T-helper 22 cell (primary cell): ENCODE measurements around the gene CDK5RAP2.
A peak's percentile ranks its signal among the peaks of the same experiment; 100 is the strongest.
"Not testable (repeated sequence)": the region's sequence is repeated elsewhere in the genome, so short reads cannot be mapped to it uniquely, and the experiment has no call there.

Experiments used
- DNase-seq: peaks from one replicate; pipeline ENCODE4 v3.0.0-alpha.2; 2020; ENCODE audit warnings: low read depth

Gene CDK5RAP2

GRCh38 chr9:120580051-120580896 lies at the start of gene CDK5RAP2:
TSS of gene CDK5RAP2 (minus strand) at chr9:120580167. CDS start at chr9:120579978, 189 bp downstream.
- peak; percentile 90 for DNase-seq

GRCh38 chr9:120628925-120629497 lies 49.0 kb upstream of the CDK5RAP2 start:
- not testable (repeated sequence) for DNase-seq

DNA sequence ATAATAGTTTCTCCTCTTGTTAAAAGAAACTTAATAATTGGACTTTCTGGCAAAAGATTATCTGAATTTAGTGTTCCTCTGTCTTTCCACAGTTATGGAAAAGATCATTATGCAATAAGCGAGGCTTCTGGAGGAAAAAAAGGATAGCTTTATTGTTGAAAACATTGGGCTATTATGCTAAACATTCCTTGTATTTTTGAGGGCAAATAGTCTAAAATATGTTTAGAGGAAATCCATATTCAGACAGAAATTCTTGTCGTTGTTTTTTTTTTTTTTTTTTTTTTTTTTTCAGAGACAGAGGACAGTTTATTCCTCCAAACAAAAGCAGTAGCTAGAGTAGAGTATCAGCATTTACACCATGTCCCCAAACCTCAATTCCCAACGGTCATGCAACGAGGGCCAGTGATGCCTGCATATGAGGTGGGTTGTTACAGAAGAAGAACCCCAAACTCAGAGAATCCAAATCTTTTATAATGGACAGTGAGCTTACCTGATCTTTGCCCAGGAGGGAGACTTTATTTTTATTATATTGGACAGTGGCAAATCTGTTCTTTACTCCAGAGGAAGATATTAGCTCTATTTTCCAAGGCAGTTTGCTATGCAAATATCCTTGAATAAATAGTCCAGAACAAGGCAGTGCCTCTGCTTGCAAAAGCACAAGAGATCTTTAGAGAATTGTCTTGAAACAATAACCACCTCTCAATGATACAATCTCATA lies 48.4 kb upstream of the CDK5RAP2 start:
- no peak for DNase-seq

DNA sequence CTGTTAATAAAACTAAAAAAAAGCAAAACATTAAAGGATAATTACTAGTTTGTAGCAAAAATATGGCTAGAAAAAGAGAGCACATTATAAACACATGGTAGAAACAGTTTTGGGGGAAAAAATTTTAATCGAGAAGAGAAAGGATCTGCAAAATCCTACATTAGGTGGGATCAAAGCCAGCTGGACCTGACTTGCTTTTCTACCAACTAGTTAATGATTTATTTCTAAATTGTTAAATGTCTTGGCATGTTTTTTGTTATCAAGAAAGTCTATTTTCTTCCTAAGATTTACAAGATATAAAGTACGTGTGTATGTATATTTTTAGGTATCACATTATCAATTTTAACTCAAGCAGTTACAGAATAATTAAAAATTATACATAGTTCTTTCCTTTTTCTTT lies 47.1 kb upstream of the CDK5RAP2 start:
- DNase-seq = no peak

DNA sequence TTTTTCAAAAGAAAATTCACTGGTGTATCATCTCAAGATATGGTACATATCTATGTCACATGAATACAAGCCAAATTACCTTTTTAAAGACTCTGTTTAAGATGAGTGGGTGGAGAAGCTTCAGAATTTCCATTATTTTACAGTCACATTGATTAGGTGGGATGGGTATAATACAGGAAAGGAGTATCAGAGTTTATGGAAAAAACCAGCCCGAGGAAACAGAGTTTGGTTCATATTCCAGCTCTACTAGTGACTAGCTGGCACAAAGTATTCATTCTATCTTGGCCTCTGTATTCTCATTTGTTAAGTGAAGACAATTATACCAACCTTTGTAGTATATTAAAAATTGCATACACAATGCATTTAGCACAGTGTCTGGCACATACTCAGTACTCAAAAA lies 46.5 kb upstream of the CDK5RAP2 start:
- no peak for DNase-seq

- no peak for DNase-seq
Observed at GRCh38 chr9:120625222-120625621, 45.3 kb upstream of the CDK5RAP2 start.

- DNase-seq = no peak
Observed at GRCh38 chr9:120622790-120623189, 42.8 kb upstream of the CDK5RAP2 start.

DNA sequence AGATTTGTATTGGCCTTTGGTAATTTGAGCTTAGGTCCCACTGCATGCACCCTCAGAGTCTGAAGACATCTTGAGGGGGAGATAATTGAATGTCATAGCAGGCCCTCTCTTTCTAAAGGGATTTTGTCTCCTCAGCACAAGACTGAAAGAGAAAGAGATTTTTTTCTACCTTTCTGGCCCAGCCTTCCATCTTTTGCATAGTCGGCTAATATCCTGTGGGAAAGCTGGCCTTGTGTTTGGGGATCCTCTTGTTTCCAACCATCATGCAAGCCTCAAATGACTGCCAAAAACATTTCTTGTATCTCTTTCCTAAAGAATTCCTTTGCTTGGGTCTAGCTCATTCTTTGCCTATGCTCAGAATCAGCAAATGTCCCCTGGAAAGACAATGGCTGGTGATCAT lies 42.0 kb upstream of the CDK5RAP2 start:
- no peak for DNase-seq

DNA sequence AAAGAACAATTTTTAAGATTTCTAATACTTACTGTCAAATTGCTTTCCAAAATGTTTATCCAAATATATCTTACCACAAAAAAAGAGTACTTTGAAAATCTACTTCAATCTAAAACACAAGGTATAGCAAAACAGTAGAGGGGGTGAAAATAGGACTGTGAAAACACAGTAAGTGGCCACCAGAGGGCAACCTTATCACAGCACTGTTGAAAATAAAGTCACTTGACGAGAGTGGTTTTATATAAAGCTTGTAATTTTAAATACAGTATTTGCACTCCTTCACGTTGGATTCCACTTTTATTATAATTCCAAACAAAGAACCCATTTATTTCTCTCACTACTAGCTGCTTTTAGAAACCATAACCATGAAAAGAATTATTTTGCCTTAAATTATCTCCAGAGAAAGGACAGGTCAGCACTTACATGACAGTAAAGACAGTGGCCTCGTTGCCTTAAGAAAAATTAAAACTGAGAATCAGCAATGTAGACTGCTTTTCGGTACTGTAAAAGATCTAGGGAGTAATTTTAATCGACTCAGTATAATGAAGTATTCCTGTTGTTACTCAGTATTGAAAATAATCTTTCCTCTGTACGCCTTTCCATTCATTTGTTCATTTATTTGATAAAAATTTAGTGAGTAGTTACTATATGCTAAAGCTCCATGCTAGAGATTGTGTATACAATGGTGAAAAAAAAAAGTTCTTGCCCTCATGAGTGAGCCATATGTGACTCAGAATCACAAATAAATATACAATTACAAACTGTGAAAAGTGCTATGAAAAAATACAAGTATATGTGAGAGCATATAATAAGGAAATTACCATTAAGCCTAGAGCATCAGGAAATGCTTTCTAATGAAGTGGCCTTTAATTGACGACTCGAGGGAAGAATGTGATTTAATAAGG lies 40.0 kb upstream of the CDK5RAP2 start:
- DNase-seq = peak; percentile 25

DNA sequence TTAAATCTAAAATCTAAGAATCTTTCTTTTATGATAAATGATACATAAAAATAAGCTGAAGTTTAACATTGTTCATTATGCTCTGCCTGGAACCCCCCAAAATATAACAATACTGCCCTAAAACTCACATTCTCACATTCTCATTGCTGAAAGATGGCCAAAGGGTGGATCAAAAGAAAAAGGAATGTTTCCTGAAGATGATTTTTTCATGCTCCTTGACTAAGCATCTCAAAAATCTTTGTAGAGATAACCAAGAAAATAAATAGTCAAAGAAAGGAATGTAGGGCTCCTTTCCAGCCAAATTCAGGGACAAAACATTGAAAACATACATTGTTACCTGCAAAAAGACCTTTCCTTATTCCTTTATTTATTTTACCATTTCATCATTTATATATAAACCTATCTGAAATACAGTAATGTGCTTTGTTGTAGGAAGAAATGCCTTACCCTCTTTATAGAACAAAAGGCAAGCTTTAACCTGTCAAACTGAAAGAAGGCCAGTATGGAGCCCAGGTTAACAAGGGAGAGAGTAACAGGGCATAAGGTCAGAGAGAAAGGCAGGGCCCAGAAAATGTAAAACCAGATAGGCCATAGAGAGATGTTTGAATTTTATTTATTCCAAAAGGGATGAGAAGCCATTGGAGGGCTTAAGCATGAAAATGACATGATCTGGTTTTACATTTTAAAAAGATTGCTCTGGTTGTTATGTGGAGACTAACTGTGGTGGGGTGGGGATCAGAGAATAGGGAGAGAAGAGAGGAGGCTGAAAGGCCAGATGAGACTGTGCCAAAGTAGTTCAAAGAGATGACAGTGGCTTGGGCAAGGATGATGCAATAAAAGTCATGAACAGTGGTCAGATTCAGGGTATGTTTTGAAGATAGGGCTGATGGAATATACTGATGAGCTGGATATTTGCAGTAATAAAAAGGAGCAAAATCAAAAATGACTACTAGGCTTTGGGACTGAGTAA lies 37.3 kb upstream of the CDK5RAP2 start:
- no peak for DNase-seq

DNA sequence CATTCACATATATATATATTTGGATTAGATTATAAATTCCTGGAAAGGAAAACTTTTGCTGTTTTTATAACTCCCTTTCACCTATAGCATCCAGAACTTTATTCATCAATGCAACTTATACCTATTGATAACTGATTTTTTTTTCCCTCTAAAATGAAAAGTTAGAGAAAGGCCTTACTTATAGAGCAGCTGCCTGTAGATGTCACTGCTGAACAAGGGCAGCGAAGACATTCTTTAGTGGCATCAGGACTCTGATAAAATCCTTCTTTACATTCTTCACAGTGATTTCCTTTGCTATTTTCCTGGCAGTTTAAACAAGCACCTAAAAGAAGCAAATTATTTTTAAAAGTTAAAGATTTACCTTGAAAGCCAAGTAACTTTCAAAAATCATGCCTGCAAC lies 32.3 kb upstream of the CDK5RAP2 start:
- no peak for DNase-seq

DNA sequence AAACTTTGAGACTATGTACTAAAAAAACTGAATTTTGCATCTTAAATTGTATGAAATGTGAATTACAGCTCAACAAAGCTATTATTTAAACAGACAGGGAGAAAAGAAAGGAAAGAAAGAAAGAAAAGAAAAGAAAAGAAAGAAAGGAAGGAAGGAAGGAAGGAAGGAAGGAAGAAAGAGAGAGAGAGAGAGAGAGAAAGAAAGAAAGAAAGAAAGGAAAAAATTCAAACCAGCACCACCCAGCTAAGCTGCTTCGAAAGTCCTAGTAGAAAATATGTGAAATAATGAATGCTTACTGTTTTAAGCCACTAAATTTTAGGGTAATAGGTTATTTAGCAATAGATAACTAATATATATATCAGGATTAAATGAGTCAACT lies 31.7 kb upstream of the CDK5RAP2 start:
- DNase-seq = no peak

DNA sequence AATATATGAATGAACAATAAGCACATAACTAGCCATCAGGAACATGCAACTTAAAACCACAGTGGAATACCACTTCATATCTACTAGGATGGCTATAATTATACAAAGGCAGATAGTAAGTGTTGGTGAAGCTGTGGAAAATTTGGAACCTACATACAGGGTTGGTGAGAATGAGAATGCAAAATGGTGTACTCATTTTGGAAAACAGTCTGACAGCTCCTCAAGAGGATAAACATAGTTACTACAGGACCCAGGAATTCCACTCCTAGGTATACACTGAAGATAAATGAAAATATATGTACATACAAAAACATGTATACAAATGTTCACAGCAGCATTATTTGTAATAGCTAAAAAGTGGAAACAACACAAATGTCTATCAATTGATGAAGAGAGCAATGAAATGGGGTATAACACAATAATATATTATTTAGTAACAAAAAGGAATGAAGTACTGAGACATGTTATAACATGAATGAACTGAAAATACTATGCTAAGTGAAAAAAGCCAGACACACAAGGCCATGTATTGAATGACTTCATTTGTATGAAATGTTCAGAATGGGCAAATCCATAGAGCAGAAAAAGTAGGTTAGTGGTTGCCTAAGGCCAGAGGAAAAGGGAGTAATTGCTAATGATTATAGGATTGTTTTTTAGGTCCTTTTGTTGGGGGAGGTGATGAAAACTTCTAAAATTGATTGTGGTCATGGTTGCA lies 31.2 kb upstream of the CDK5RAP2 start:
- no peak for DNase-seq

DNA sequence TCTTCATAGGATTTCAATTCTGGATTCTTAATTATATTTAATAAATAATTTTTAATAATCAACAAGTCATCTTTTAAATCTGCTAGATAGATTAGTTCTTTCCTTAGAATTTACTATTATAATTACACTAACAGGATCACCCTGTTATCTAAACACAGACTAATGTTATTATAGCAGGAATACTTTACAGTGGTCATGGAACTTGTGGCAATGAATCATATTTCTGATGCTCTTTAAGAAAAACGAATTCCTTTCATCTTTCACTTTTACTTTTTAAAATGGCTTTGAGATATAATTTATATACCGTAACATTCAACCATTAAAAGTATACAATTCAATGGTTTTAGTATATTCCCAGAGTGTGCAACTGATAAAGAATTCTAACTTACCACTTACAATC lies 29.7 kb upstream of the CDK5RAP2 start:
- no peak for DNase-seq

DNA sequence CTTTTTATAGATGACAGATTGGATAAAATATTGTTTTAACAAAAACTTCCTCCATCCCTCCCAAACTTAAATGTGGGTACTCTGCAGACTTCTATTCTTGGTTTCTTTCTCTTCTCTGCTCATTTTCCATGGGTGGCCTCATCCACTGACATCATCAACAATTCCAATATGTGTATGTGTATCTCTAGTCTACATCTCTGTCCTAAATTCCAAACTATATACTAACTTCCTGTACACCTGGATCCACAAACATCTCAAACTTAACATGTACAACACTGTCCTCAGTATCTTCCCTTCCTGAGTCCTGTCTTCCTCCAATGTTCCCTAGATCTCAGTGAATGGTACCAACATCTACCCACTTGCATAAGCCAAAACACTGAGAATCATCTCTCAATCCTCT lies 28.5 kb upstream of the CDK5RAP2 start:
- DNase-seq = no peak

DNA sequence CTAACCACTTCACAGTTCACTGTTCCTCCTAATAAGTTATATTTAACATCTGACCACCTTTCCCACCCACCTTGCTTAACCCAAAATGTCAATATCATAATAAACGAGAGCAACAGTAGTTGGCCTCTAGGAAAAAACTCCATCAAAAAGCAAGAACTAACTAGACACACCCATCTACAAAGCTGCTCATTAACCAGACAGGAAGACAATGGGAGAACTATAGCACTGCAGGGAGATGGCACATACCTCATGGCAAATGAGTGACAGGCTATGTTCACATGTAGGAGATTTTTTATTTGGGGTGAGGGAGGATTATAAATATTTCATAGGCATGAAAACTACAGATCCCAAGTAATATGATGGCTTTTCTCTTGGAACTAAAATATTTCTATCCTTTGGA lies 23.6 kb upstream of the CDK5RAP2 start:
- no peak for DNase-seq

- no peak for DNase-seq
Observed at GRCh38 chr9:120603010-120603409, 23.0 kb upstream of the CDK5RAP2 start.

DNA sequence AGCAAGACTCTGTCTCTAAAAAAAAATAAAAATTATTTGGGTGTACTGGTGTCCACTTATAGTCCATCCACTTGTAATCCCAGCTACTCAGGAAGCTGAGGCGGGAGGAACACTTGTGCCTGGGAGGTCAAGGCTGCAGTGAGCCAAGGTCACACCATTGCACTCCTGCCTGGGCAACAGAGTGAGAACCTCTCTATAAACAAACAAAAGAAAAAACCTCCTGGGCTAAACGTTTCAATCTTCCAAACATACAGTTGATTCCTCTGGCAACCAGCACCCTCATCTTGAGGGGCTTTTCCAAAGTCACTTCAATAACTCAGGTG lies 13.9 kb upstream of the CDK5RAP2 start:
- no peak for DNase-seq

- DNase-seq = no peak
Observed at GRCh38 chr9:120593250-120593954, 13.4 kb upstream of the CDK5RAP2 start.

DNA sequence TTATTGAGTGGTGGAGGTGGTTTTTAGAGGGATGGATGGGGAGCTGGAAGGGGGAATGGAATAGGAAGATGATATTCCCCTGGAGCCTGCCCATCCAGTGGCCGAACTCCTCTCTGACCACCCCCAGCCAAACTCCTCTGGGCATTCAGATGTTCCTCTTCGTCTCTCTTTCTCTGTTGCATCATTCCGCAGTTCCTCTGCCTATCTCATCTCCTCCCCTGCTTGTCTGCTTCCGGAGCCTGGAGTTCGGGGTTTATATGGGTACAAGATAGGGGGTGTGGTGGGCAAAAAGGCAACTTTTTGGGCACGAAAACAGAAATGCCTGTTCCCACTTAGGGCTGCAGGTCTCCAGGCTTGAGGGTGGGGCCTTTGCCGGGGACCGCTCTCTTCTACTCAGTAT lies 12.2 kb upstream of the CDK5RAP2 start:
- no peak for DNase-seq
